A673 (cell line): Measurements from ENCODE around the gene CEP85. TPM values are rescaled to one million over a fixed set of nuclear protein-coding genes. Genes with fewer than 3 reads are reported as not detected.

Experiments used
- BruUV-seq: library from RNA; stranded (reverse); fragments of 400-500 nt; replicated peaks from 2 replicates; lab custom pipeline; 2021; lab: Mats Ljungman, UMichigan
- CTCF ChIA-PET: fragments of 300-600 bp; sonication (Branson Sonifier 250); formaldehyde crosslinking; loops from one replicate; lab custom pipeline; 2022; ENCODE audit warnings: antibody characterized with exemption; lab: Charles Lee
- POLR2A ChIA-PET: fragments of 300-600 bp; sonication (Branson Sonifier 250); formaldehyde crosslinking; loops from one replicate; lab custom pipeline; 2022; ENCODE audit warnings: antibody characterized with exemption; ENCODE audit not compliant: low non-redundant PET; lab: Charles Lee
- DNase-seq: peaks from one replicate; pipeline ENCODE4 v3.0.0-alpha.2; 2015; ENCODE audit warnings: low spot score
- H3K27ac ChIP-seq: fragments of 200-600 bp; sonication (generic); 2 replicates; pipeline ENCODE4 v1.5.1; 2016; ENCODE audit warnings: mixed run types, low read depth, mild to moderate bottlenecking, mixed read lengths, antibody characterized with exemption, low read length; ENCODE audit not compliant: poor library complexity, severe bottlenecking
- H3K27me3 ChIP-seq: fragments of 200-600 bp; sonication (generic); replicated peaks from 2 replicates; pipeline ENCODE4 v1.6.1; 2017; ENCODE audit warnings: mixed run types, low read depth, mild to moderate bottlenecking, mixed read lengths, antibody characterized with exemption, low read length; ENCODE audit not compliant: insufficient read depth, poor library complexity
- H3K36me3 ChIP-seq: fragments of 200-600 bp; sonication (generic); 2 replicates; pipeline ENCODE4 v1.6.1; 2016; ENCODE audit warnings: mixed run types, mild to moderate bottlenecking, mixed read lengths, antibody characterized with exemption, low read length; ENCODE audit not compliant: insufficient read depth, poor library complexity, severe bottlenecking
- H3K4me1 ChIP-seq: fragments of 200-600 bp; sonication (generic); 2 replicates; pipeline ENCODE4 v1.6.1; 2017; ENCODE audit warnings: mixed run types, mild to moderate bottlenecking, mixed read lengths, antibody characterized with exemption, low read length; ENCODE audit not compliant: insufficient read depth, poor library complexity, severe bottlenecking
- H3K4me3 ChIP-seq: fragments of 200-600 bp; sonication (generic); 2 replicates; pipeline ENCODE4 v1.5.1; 2016; ENCODE audit warnings: low read depth, mixed run types, mild to moderate bottlenecking, mixed read lengths, low read length; ENCODE audit not compliant: poor library complexity, severe bottlenecking
- H3K9me3 ChIP-seq: fragments of 200-600 bp; sonication (generic); 2 replicates; pipeline ENCODE4 v1.6.1; 2016; ENCODE audit warnings: mixed run types, low read depth, mild to moderate bottlenecking, mixed read lengths, antibody characterized with exemption, low read length; ENCODE audit not compliant: poor library complexity, severe bottlenecking
- CTCF ChIP-seq: fragments of 300-800, 200-600 bp; sonication (generic); conservative IDR thresholded peaks from 2 replicates; pipeline ENCODE4 v1.5.1; 2017; ENCODE audit warnings: low read depth, mild to moderate bottlenecking, antibody characterized with exemption, low read length, moderate library complexity, mixed read lengths
- EZH2 ChIP-seq: fragments of 200-600 bp; sonication (generic); IDR thresholded peaks from 2 replicates; pipeline ENCODE4 v1.6.1; 2017; ENCODE audit warnings: borderline replicate concordance, low read depth, mild to moderate bottlenecking, mixed read lengths, antibody characterized with exemption, low read length; ENCODE audit not compliant: poor library complexity, severe bottlenecking
- intact Hi-C: fragments of 100-400 bp; cut with micrococcal nuclease; formaldehyde crosslinking; loops from one replicate; pipeline ENCODE4 v1.10.0; 2022; ENCODE audit not compliant: unreplicated experiment
- total RNA-seq: library from RNA; stranded (reverse); gene quantifications from 2 replicates; pipeline ENCODE4 v1.2.3, GENCODE V29; 2021

The CEP85 gene
- total RNA-seq, 1 experiment from 2014 or later, result 51.3 TPM

- no peaks in the 10 kb centered on the region for H3K4me1 ChIP-seq
- H3K27me3 ChIP-seq, result no peaks in the 10 kb centered on the region
- H3K27ac ChIP-seq, result no peak overlapping the region
- no peak for TF ChIP-seq EZH2
- no peak for TF ChIP-seq CTCF
- ChIA-PET POLR2A (no interaction called here), CTCF (no interaction called here)
- intact Hi-C loops, result no loop called here
- BruUV-seq, result no TSS peak
- DNase-seq, result no peak
- no peak overlapping the region for H3K4me3 ChIP-seq
- peaks cover 85% of the 10 kb centered on the region for H3K36me3 ChIP-seq
- no peaks in the 10 kb centered on the region for H3K9me3 ChIP-seq
These were observed 25.6 kb downstream of the CEP85 start for GRCh38 chr1:26259578-26259977.

GRCh38 chr1:26263212-26263611 lies 29.2 kb downstream of the CEP85 start:
- DNase-seq, result no peak
- intact Hi-C loops, result no loop called here
- H3K4me1 ChIP-seq, result no peaks in the 10 kb centered on the region
- POLR2A ChIA-PET, result no interaction called here
- H3K27me3 ChIP-seq, result no peaks in the 10 kb centered on the region
- no peak overlapping the region for H3K27ac ChIP-seq
- no TSS peak for BruUV-seq
- H3K9me3 ChIP-seq, result peaks cover 3% of the 10 kb centered on the region
- no peak for TF ChIP-seq EZH2
- no peak for TF ChIP-seq CTCF
- no peak overlapping the region for H3K4me3 ChIP-seq
- H3K36me3 ChIP-seq, result peaks cover 81% of the 10 kb centered on the region
- CTCF ChIA-PET, result no interaction called here

- H3K27ac ChIP-seq, result no peak overlapping the region
- peaks cover 82% of the 10 kb centered on the region for H3K36me3 ChIP-seq
- TF ChIP-seq CTCF (no peak), EZH2 (no peak)
- intact Hi-C loops, result no loop called here
- no peaks in the 10 kb centered on the region for H3K4me1 ChIP-seq
- no TSS peak for BruUV-seq
- no peak for DNase-seq
- H3K4me3 ChIP-seq, result no peak overlapping the region
- H3K9me3 ChIP-seq, result peaks cover 15% of the 10 kb centered on the region
- POLR2A ChIA-PET, result no interaction called here
- H3K27me3 ChIP-seq, result no peaks in the 10 kb centered on the region
- CTCF ChIA-PET, result no interaction called here
These were observed 31.4 kb downstream of the CEP85 start for GRCh38 chr1:26265405-26265804.
